Central memory CD8-positive, alpha-beta T cell (primary cell): ENCODE measurements around the gene EPHX1.
"Not testable (repeated sequence)": the region's sequence is repeated elsewhere in the genome, so short reads cannot be mapped to it uniquely, and the experiment has no call there.

ENCODE experiments used
- ATAC-seq: fragments of 150-1000 bp; cut with Tn5 transposase; replicated peaks from 2 replicates; pipeline ENCODE4 v1.10.0; 2022; ENCODE audit warnings: mild to moderate bottlenecking, moderate FRiP score, moderate number of reproducible peaks; ENCODE audit not compliant: poor library complexity, severe bottlenecking; ENCODE audit errors: extremely low read depth
- DNase-seq, 2 donors: peaks; one replicate each; pipeline ENCODE4 v3.0.0; 2021; ENCODE audit warnings: low spot score in 2 of 2
- H3K27ac Mint-ChIP-seq: one replicate; pipeline ENCODE4 v1.8.0; 2022; ENCODE audit warnings: low read depth, mild to moderate bottlenecking, moderate library complexity, mixed read lengths
- H3K27me3 Mint-ChIP-seq: one replicate; pipeline ENCODE4 v1.8.0; 2022; ENCODE audit warnings: mixed read lengths
- H3K36me3 Mint-ChIP-seq: one replicate; pipeline ENCODE4 v1.8.0; 2022; ENCODE audit warnings: mild to moderate bottlenecking, moderate library complexity, mixed read lengths; ENCODE audit not compliant: insufficient read depth
- H3K4me1 Mint-ChIP-seq: one replicate; pipeline ENCODE4 v1.8.0; 2022; ENCODE audit warnings: mixed read lengths
- H3K4me3 Mint-ChIP-seq: one replicate; pipeline ENCODE4 v1.8.0; 2022; ENCODE audit warnings: mild to moderate bottlenecking, moderate library complexity, mixed read lengths
- H3K9me3 Mint-ChIP-seq: one replicate; pipeline ENCODE4 v1.8.0; 2022; ENCODE audit warnings: mixed read lengths

EPHX1 gene

DNA sequence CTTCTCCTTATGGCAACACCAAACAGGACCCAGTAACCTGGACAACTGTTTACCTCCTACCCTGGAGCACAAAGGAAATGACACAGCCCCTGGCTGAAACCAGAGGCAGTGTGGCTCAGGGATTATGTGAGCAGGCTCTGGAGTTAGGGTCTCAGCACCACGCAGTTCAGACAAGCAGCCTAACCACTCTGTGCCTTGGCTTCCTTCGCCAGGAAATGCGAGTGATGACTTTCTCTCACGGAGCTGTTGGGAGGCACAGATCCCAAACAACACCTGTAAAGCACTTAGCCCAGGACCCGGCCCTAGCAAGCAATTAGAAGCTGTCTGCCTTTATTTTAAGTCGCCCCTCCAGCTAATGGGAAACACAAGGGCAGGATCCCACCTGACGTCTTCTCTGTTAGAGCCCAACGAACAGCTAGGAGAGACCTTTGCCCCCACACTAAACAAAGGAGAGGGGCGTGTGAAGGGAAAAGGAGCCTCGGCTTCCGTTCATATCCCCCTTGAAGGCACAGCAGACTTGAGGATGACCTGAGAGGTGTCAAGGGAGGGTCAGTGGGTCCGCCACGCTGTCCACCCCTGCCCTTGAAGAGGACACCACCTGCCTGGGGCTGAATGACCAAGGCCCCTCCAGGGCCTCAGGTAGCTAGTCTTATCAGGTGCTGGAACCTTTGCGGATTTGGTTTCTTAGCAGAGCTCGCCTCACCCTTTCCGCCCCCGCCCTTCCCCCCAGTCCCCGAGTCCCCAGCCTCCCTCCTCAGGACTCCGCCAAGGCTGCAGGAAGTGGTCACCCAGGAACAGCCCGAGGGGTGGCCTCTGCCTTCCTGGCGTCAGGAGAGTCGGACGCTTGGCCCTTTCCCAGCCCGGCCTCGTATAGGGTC lies 71.4 kb downstream of the EPHX1 start:
- Mint-ChIP-seq H3K4me1 (peaks cover 52% of the 10 kb centered on the region), H3K4me3 (peak overlapping the region; percentile 93), H3K27me3 (no peaks in the 10 kb centered on the region), H3K9me3 (no peaks in the 10 kb centered on the region), H3K27ac (peak overlapping the region; percentile 91), H3K36me3 (peaks cover 23% of the 10 kb centered on the region)
- ATAC-seq (peak; percentile 41), DNase-seq (no peak)

DNA sequence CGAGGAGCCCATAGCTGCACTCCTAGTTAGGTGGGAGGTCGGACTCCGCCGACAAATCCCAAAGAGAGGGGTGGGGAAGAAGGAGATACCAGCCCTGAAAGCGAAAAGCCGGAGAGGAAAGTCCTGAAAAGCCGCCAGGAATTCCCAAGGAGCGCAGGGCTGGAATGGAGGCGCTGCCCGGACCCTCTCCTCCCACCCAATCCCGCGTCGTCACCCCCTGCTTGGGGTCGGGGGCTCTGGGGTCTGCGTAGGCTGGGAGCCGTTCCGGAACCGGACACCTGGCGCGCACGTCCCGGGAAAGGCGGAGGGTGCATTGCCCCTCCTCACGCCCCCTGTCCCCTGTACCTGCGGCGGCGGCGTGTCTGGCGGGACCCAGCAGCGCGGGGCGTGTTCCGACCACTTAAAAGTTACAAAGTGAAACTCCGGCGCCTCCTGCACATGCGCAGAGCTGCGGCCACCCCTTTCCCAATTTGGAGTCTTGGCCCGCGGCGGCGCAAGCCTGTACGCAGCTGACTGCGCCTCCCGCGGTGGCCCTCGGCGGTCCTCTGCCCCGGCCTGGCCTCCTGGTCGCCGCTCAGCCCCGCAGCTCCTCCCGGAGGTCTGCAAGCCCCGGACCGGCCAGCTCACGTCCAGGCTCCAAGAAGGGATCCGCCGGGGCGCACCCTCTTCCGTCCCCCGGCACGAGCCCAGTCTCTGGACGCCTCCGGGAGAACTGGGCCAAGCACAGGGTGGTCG lies 72.2 kb downstream of the EPHX1 start, which contains the start of gene TMEM63A:
TSS of gene TMEM63A (minus strand) at position 422 of the 735 bp plus-strand sequence. CDS start 4,800 bp downstream, outside the sequence.
- Mint-ChIP-seq H3K27me3 (no peaks in the 10 kb centered on the region), H3K4me1 (peaks cover 48% of the 10 kb centered on the region)

DNA sequence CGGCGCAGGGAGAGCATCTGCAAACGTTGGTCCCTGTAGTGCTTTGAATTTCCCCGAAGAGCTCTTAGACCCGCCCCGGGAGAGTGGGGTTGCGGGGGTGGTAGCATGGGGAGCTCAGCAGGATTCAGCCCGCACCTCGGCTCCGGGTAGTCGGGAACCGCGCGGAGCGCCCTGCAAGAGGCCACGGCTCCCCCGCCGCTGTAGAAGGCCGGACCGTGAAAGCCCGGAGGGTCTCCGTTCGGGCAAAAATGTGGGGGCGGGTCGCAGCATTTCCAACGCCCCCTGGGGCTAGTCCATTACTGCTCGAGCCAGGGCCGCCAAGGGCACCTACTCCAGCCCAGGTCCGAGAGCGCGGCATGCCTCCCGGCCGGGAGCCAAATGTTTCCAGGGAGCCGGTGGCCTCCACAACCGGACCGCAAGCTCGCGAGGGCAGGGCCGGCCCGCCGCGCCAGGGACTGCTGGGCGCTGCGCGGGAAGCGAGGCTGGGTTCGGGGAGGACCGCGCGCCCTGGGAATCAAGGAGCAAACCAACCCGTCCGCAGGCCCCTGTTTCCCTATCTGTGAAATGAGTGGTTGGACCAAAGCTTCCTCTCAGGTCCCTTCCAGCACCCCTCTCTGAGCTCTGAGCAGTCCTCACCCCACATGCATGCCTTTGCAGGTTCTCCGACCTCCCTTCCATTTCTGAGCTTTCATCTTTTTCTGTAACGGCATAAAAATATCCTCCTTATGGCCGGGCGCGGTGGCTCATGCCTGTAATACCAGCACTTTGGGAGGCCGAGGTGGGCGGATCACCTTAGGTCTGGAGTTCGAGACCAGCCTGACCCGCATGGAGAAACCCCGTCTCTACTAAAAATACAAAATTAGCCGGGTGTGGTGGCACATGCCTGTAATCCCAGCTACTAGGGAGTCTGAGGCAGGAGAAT lies 73.0 kb downstream of the EPHX1 start:
- Mint-ChIP-seq H3K9me3 (no peaks in the 10 kb centered on the region), H3K4me3 (peak overlapping the region; percentile 93), H3K27ac (peak overlapping the region; percentile 91), H3K4me1 (peaks cover 40% of the 10 kb centered on the region), H3K27me3 (no peaks in the 10 kb centered on the region), H3K36me3 (peaks cover 9% of the 10 kb centered on the region)
- ATAC-seq (peak; percentile 44), DNase-seq (no peak)

More for the DNA sequence above, 72.2 kb downstream of the EPHX1 start, which contains the start of gene TMEM63A:
- ATAC-seq (peak; percentile 76), DNase-seq (peak; percentile 82 to 83)
- Mint-ChIP-seq H3K27ac (peak within 1 kb of the TSS; percentile 91), H3K9me3 (no peaks in the 10 kb centered on the region), H3K36me3 (peaks cover 16% of the 10 kb centered on the region), H3K4me3 (peak within 1 kb of the TSS; percentile 93)

DNA sequence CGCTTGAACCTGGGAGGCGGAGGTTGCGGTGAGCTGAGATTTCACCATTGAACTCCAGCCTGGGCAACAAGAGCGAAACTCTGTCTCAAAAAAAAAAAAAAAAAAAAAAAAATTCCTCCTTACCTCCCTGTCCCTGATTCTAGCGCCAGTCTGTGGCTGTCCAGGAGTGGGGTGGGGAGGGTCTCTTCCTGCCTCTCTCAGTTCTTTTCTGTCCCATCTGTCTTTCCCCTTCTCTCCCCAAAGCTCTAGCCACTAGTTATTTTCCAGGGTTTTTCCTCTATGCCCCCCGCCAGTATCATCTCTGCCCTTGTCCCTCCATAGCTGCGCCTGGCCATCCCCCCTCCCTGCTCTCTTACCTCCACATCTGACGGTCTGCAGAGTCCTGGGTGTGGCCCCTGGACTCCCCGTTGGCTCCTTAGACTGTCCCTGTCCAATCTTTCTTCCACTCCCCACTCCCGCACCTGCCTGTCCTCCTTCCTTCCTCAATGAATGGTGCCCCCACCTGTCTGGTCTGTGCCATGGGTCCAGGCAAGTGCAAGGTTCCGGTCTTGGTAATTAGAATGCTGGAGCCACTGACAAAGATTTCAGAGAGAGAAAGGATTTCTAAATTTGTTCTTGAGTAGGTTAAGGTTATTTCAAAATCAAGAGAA lies 73.8 kb downstream of the EPHX1 start:
- Mint-ChIP-seq H3K36me3 (peaks cover 9% of the 10 kb centered on the region), H3K4me1 (peaks cover 33% of the 10 kb centered on the region), H3K27me3 (no peaks in the 10 kb centered on the region), H3K9me3 (no peaks in the 10 kb centered on the region), H3K27ac (peak overlapping the region; percentile 91), H3K4me3 (peak overlapping the region; percentile 93)
- no peak for DNase-seq
- no peak for ATAC-seq

DNA sequence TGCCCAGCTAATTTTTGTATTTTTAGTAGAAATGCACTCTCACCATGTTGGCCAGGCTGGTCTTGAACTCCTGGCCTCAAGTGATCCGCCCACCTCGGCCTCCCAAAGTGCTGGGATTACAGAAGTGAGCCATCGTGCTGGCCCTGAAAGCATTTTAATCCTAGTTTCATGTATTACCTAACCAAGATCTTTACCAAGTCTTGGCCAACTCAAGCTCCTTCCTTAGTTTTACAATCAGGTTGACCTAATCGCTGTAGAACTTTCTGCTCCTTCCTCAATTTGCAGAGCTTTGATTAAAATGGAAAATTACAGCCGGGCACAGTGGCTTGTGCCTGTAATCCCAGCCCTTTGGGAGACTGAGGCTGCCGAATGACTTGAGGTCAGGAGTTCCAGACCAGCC lies 75.4 kb downstream of the EPHX1 start:
- Mint-ChIP-seq H3K4me1 (peaks cover 17% of the 10 kb centered on the region), H3K4me3 (no peak overlapping the region), H3K36me3 (peaks cover 9% of the 10 kb centered on the region), H3K27ac (no peak overlapping the region), H3K9me3 (no peaks in the 10 kb centered on the region), H3K27me3 (no peaks in the 10 kb centered on the region)
- DNase-seq (no peak), ATAC-seq (no peak)

DNA sequence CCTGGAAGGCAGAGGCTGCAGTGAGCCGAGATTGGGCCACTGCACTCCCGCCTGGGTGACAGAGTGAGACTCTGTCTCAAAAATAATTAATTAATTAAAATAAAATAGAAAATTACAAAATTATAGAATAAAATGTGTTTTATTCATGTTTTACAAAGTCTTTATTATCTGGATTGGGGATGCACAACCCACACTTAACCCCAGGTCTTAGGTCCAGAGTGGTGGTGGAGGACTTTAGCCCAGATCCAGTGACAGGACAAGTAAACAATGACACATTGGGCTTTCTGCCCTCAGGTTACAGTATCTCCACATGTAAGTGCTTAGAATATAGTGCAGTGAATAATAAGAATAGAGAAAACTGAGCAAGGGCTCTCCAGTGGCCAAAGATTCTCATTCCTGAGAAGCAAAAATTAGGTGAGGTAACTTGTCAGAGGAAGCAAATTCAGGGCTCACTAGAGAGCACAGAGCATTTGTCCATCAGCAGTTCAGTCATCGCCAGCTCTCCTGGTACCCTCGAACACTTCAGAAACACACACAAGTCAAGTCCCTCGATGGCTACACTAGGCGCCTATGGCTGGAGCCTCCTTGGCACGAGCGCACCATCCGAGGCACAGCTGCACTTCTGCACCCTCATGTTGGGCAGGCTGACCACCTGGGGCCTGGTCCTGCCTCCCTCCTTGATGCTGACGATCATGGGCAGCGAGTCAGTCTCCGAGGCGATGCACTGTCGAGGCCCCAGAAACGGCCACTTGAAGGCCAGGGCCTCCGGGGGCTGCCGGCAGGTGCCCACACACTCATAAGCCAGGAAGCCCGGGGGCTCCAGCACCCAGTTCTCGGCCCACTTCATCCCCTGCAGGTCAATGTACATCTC lies 76.5 kb downstream of the EPHX1 start:
- ATAC-seq (no peak), DNase-seq (no peak)
- Mint-ChIP-seq H3K27me3 (no peaks in the 10 kb centered on the region), H3K4me1 (peaks cover 18% of the 10 kb centered on the region), H3K9me3 (no peaks in the 10 kb centered on the region), H3K4me3 (no peak overlapping the region), H3K36me3 (peaks cover 9% of the 10 kb centered on the region), H3K27ac (no peak overlapping the region)

DNA sequence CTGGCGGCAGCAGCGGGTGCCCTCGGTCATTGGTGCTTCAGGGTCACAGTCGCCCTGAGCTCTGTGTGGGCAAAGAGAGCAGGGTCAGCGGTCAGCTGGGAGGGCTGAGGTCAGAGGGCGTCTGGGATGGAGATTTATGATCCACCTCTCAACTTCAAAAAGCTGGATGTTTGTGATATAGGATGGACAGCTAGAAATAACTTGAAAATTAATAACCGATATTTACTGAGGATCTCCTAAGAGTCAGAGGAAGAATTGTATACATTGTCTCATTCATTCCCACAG lies 77.0 kb downstream of the EPHX1 start:
- H3K4me3 Mint-ChIP-seq: no peak overlapping the region
- no peak for DNase-seq
- peaks cover 5% of the 10 kb centered on the region for H3K36me3 Mint-ChIP-seq
- no peaks in the 10 kb centered on the region for H3K27me3 Mint-ChIP-seq
- H3K27ac Mint-ChIP-seq: peak overlapping the region; percentile 68
- H3K9me3 Mint-ChIP-seq: no peaks in the 10 kb centered on the region
- peaks cover 23% of the 10 kb centered on the region for H3K4me1 Mint-ChIP-seq
- no peak for ATAC-seq

DNA sequence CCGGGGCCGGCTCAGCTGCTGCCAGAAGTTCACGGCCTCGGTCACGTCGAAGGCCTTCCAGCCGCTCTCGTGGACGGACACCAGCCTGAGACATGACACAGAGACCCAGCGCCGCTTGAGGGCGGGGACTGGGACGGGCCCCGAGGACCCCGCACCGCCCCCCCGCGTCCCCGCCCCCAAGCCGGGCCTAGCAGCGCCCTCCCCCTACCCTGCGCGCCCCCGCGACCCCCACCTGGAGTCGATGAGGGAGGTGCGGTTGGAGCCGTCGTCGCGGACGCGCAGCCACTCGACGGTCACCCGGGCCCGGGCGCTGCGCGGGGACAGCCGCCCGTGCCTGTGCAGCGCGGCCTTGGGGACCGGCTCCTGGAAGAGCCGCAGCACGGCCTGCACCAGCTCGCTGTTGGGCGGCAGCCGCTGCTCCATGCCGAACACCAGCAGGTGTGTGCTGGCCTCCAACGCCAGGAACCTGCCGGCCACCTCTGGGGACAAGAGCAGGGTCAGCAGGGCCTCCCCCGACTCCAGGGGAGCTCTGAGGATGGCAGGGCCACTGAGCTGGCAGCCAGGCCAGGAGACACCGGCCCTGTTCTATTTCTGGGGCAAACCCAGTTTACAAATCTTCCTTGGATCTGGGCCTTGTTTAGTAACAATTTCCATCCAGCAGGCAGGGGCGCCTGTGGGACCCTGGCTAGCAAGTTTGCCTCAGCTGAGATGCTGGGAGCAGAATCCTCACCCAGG lies 77.8 kb downstream of the EPHX1 start:
- DNase-seq, H3K4me3 Mint-ChIP-seq, ATAC-seq, H3K36me3 Mint-ChIP-seq, H3K9me3 Mint-ChIP-seq, H3K27me3 Mint-ChIP-seq: not testable (repeated sequence)
- Mint-ChIP-seq H3K27ac (peak overlapping the region; percentile 68), H3K4me1 (peaks cover 24% of the 10 kb centered on the region)

DNA sequence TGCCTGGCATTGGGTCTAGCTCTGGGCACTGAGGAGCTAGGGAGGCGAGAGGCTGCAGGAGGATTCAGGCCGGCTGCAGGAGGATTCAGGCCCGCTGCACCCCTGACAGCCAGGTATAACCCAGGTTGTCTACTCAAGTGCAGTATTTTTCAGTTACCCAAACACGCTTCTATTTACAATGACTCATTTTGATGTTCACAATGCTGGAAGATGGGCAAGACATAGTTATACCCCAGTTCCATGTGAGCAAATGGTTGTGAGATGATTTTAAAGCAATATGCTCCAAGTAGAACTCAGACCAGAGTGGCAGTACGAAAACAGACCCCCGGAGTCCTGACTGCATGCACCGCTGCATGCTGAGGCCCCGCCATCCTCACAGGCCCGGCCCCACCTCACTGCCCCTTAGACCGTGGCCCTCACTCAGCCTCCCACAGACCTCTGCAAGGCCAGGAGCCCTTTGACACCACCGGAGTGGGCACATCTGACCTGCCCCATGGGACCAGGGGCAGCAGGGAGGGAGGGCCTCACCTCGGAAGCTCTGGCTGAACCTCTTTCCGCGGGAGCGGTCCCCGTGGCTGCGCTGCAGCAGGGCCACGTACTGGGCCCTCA lies 78.5 kb downstream of the EPHX1 start:
- no peak for ATAC-seq

DNA sequence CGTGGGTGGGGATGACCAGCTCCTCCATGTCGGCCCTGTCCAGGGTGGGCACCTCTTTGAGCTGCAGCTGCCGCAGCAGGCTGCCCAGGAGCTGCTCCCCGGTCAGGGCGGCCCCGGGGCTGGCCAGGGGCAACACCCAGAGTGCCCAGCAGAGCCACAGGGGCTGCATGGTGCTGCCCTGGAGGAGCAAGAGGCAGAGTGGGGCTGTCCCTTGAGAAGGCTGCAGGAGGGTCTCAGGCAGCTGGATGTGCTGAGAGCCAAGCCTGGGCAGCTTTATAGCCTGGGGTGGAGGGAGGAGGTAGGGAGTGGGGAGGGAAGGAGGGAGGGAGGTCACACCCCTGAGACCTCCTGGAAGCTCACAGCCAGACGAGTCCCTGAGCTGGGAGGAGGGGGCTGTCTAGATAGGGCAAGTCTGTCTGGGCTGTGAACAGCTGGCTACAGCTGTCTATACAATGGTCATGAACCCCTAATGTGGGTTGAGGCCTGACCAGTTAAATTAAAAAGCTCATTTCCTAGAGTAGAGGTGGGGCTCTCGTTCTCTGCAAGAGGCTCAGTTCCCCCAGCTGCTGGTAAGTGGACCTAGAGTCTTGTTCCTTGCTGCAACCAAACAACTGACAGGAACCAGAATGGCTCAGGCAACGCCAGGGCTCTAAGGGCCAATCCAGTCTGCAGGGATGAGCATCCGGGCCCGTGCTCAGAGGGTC lies 79.1 kb downstream of the EPHX1 start, which contains the start of gene LEFTY1:
TSS of gene LEFTY1 (minus strand) at position 249 of the 704 bp plus-strand sequence. CDS start at position 169, 80 bp downstream.
- H3K4me1 Mint-ChIP-seq: peaks cover 12% of the 10 kb centered on the region
- ATAC-seq (no peak), DNase-seq (no peak)
- no peak within 1 kb of the TSS for H3K4me3 Mint-ChIP-seq
- H3K27ac Mint-ChIP-seq: no peak within 1 kb of the TSS
- no peaks in the 10 kb centered on the region for H3K36me3 Mint-ChIP-seq
- no peaks in the 10 kb centered on the region for H3K9me3 Mint-ChIP-seq
- H3K27me3 Mint-ChIP-seq: no peaks in the 10 kb centered on the region

More for the DNA sequence above, 78.5 kb downstream of the EPHX1 start:
- Mint-ChIP-seq H3K4me1 (peaks cover 19% of the 10 kb centered on the region), H3K4me3 (no peak overlapping the region), H3K36me3 (peaks cover 2% of the 10 kb centered on the region), H3K27ac (no peak overlapping the region), H3K9me3 (no peaks in the 10 kb centered on the region), H3K27me3 (no peaks in the 10 kb centered on the region)
- DNase-seq: no peak
